Measurements from ENCODE around the gene GANAB.
"Not testable (repeated sequence)": the region's sequence is repeated elsewhere in the genome, so short reads cannot be mapped to it uniquely, and the experiment has no call there.

The GANAB gene

GRCh38 chr11:62621027-62621566 is 25.3 kb downstream of the GANAB start:
- DNase-seq, result no peak

DNA sequence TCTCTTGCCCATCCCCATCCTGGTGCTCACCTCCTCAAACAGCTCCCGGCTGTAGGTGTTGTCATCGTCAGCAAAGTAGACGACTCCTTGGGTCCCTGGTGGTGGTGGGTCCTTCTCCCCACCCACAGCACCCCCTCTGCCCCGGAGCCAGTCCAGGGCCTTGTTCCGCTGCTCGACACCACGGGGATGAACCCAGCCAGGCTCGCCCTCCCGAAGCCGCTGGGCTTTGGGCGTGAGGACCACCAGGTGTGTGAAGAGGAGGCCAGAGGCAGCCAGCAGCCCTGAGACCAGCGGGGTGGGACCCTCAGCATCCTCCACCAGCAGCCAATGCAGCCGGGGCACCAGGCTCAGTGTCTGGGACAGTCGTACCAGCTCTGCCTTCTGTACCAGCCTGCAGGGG is 29.5 kb downstream of the GANAB start:
- not testable (repeated sequence) for DNase-seq

GRCh38 chr11:62615521-62615920 is 30.9 kb downstream of the GANAB start:
- DNase-seq, result no peak

DNA sequence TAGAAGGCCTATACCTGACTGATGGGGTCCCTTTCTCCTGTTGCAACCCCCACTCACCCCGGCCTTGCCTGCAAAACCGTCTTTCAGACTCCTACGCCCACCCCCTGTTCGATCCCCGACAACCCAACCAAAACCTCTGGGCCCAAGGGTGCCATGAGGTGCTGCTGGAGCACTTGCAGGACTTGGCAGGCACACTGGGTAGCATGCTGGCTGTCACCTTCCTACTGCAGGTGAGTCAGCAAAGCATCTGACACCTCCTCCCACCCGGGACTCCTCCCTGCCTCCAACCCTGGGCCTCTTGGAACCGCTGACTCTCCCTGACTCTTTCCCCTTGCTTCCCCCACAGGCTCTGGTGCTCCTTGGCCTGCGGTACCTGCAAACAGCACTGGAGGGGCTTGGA is 32.1 kb downstream of the GANAB start:
- DNase-seq, result no peak

DNA sequence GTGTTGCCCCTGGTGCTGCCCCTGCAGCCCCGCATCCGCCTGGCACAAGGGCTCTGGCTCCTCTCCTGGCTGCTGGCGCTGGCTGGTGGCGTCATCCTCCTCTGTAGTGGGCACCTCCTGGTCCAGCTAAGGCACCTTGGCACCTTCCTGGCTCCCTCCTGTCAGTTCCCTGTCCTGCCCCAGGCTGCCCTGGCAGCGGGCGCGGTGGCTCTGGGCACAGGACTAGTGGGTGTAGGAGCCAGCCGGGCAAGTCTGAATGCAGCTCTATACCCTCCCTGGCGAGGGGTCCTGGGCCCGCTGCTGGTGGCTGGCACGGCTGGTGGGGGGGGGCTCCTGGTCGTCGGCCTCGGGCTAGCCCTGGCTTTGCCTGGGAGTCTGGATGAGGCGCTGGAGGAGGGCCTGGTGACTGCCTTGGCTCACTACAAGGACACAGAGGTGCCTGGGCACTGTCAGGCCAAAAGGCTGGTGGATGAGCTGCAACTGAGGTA is 33.1 kb downstream of the GANAB start:
- DNase-seq, result no peak

- peak; percentile 91 for DNase-seq
These were observed 33.8 kb downstream of the GANAB start, which contains the start of the genes EML3 and ROM1 for GRCh38 chr11:62612366-62613290. EML3 (minus strand) TSS chr11:62612775; CDS start chr11:62612457, 318 bp downstream. ROM1 (plus strand) TSS chr11:62613257; CDS start chr11:62613282, 25 bp downstream.

GRCh38 chr11:62611705-62612365 is 34.6 kb downstream of the GANAB start:
- DNase-seq, result no peak

DNA sequence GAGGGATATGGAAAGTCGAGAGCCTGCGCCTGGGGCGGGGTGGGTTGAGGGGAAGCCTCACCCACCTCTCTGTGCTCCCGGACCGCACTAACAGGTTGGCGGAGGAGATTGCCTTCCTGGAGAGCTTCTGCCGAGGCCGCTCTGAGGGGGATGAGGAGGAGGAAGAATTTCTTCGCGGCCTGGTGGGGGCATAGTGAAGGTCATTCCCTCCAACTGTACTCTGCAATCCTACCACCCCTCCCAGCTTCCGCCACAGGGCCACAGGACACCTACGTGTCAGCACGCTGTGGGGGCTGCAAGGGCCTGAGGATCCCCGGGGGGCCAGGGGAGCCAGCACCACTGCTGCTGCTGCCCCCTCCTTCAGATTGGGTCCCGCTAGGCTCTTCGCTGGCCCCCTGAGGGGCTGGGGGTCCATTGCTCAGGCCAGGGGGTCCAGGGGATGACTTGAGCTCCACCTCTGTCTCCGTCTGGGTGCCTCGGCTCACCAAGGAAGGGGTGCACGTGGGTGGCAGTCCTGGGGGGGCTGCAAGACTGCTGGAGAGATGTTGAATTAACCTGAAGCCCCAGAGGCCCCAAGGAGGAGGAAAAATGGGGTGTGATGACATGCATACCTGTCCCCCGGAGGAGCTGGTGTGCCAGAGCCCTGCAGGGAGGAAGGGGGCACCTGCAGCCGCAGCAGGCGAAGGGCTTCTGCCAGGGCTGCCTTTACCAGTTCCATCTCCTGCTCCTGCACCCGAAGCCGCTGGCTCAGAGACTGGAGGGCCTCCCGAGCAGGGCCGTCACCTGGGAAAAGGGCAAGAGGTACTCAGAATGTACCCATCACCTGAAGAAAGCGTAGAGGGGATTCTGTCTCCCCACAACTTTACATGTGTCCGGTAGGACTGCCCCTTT is 35.4 kb downstream of the GANAB start:
- DNase-seq, result no peak

- DNase-seq, result no peak
These were observed 36.0 kb downstream of the GANAB start for GRCh38 chr11:62610403-62610802.

DNA sequence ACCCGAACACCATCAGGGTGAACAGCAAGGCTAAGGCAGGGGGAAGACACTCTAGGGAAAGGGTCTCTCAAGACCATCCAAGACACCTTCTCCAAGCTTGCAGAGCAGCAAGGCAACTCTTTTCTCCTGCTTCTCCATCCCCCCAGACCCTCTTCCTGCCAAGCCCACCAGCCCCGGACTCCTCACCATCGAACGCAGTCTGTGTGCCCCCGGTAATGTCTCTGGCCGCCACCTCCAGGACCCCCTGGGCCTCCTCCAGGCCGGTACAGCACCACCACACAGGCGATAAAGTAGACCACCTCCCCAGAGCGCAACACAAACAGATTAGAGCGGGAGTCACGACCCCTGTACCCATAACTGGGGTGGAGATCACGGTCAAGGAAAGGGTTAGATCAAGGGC is 37.6 kb downstream of the GANAB start:
- no peak for DNase-seq

DNA sequence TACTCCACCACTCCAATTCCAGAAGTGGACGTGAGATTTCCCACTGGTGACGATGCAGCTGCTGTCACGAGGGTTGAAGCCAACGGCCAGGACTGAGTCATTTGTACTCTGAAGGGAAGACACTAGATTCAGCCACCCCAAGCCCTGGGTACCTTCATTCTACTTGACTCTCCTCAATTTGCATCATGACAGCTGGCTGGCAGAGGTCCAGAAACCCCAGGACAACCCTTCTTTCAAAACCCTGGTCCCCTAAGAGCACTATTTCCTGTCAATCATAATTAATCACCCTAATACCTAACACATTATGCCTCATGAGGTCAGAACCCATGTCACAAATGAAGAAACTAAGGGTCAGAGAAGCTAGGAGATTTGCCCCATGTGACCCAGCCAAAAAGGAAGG is 38.7 kb downstream of the GANAB start:
- no peak for DNase-seq

DNA sequence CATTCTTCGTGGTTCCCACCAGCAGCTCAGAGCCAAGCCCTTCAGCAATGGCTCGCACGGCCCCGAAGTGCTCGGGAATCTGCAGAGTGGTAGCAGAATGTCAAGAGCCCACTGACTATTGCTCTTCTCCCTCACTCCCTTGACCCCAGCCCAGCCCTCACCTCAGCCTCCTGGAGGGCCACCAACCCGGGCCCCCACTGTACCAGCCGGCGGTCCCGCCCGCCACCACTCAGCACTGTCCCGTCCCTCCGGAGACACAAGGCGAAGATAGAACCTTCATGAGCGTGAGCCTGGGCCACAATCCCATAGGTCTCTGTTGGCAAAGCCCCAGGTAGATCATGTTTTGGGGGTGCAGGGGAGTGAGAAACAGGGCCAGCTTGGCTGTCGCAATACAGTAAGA is 40.5 kb downstream of the GANAB start:
- no peak for DNase-seq

GRCh38 chr11:62605467-62605866 is 40.9 kb downstream of the GANAB start:
- no peak for DNase-seq

- DNase-seq, result no peak
These were observed 41.8 kb downstream of the GANAB start for GRCh38 chr11:62604460-62605120.

- no peak for DNase-seq
These were observed 42.6 kb downstream of the GANAB start for GRCh38 chr11:62603776-62604299.

- DNase-seq, result no peak
These were observed 43.4 kb downstream of the GANAB start for GRCh38 chr11:62603072-62603408.

DNA sequence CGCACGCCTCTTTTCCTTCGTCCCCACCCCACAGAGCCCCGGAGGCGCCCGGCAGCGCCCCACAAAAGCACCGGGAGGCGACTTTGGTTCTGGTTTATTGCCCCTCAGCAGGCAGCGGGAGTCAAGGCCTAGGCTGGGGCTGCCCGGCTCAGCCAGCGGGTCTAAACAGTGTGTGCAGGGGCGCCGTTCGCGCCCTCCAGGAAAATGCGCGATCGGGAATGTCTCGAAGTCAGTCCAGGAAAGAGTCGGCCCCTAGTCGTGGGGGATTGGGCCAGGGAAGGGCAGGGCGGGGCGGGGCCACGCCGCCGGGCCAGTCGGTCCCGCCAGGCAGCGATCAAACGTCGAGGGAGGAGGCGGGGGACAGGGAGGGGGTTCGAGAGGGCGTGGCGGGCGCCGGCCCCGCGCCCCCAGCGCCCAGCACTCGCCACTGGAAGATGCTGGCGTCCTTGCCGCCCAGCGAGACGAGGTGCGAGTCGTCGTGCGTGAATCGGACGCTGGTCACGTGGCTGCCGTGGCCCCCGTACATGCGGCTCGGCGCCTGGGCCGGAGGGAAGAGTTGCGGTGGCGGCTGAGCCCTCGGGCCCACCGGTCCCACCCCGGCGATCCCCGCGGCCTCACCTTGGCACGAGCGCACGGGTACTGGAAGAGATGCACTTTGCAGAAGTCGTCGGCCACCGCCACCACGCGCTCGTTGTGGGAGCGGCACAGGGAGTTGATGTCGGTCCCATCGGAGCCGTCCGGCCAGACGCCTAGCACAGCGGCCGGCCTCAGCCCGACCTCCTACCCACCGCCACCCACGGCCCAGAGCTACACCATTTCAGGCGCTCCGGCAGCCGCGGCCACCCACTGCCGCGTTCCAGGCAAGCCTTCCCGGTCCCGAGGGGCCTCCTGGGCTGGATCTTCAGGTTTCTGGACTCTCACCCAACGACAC is 44.0 kb downstream of the GANAB start:
- DNase-seq, result no peak

DNA sequence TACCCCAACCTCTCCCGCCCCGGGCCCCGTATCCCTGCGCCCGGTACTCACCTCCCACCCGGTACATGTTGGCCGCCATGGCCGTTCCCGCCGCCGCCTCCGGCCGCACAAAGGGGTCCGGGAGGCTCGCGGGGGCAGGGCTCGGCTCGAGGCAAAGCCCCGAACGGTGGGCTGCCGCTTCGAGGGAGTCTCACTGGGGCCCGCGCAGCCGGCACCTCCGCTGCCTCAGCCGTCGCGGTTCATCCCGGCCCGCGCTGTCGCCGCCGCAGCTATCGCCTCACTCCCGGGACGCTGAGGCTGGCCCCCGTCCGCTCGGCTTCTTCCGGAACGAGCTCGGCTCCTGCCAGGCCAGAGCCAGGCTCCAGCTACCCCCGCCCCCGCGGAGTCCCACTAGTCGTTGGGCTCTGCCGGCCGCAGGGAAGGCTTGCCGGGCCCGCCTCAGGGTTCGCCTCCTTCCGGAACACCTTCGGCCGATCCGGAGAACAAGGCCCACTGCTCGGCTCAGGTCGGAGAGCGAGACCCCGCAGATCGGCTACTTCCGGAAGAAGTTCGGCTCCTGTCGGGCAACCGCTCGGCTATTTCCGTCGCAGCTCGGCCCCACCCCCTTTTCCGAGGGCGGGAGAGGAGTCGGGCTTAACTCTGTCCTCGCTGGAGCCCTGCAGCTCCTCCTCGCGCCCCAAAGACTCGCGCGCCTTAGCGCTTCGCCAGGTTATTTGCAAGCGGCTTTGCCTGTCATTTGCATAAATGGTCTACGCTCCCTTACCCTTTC is 44.9 kb downstream of the GANAB start, which contains the start of gene MTA2:
TSS of gene MTA2 (minus strand) at position 494 of the 769 bp plus-strand sequence. CDS start at position 79, 415 bp downstream.
- DNase-seq, result peak; percentile 99

DNA sequence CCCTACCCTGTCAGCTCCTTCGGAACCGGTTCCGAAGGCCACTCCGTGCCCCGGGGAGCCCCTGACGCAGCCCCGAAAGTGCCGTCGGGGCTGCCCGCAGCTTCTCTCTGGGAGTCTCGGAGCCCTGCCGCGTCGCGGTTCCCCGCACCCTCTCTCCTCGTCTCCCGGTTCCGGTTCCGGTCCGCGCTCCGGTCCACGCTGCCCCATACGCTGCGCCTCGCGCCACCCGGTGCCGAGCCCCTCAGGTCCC is 45.4 kb downstream of the GANAB start:
- peak; percentile 28 for DNase-seq
